ENCODE data around the gene LRFN5. TPM values are rescaled to one million over a fixed set of nuclear protein-coding genes. Genes with fewer than 3 reads are reported as not detected.

Gene LRFN5
- total and polyA plus RNA-seq, 2 of the 8 experiments (the other 6 are each of a cell fraction or from before 2014, with no cell fraction given) = 0.85 to 4.7 TPM

DNA sequence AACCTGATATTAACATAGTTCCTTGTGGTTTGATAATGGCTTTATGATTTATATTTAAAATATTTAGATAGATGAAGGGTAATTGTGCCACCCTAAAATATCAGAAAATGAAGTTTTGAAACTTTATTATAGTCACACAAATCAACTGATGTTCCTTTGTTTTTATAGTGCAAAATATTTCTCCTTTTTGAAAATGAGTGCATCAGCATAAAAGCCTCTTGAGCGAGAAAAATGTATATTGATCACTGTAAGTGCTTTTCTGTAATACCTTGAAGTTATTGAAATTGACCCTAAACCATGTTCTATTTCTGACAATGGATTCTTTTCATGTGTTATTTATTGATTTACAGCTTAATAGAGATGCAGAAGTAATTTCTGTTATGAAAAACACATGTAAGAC, 35.0 kb downstream of the LRFN5 start (continued):
- TF ChIP-seq, protein P1, sequence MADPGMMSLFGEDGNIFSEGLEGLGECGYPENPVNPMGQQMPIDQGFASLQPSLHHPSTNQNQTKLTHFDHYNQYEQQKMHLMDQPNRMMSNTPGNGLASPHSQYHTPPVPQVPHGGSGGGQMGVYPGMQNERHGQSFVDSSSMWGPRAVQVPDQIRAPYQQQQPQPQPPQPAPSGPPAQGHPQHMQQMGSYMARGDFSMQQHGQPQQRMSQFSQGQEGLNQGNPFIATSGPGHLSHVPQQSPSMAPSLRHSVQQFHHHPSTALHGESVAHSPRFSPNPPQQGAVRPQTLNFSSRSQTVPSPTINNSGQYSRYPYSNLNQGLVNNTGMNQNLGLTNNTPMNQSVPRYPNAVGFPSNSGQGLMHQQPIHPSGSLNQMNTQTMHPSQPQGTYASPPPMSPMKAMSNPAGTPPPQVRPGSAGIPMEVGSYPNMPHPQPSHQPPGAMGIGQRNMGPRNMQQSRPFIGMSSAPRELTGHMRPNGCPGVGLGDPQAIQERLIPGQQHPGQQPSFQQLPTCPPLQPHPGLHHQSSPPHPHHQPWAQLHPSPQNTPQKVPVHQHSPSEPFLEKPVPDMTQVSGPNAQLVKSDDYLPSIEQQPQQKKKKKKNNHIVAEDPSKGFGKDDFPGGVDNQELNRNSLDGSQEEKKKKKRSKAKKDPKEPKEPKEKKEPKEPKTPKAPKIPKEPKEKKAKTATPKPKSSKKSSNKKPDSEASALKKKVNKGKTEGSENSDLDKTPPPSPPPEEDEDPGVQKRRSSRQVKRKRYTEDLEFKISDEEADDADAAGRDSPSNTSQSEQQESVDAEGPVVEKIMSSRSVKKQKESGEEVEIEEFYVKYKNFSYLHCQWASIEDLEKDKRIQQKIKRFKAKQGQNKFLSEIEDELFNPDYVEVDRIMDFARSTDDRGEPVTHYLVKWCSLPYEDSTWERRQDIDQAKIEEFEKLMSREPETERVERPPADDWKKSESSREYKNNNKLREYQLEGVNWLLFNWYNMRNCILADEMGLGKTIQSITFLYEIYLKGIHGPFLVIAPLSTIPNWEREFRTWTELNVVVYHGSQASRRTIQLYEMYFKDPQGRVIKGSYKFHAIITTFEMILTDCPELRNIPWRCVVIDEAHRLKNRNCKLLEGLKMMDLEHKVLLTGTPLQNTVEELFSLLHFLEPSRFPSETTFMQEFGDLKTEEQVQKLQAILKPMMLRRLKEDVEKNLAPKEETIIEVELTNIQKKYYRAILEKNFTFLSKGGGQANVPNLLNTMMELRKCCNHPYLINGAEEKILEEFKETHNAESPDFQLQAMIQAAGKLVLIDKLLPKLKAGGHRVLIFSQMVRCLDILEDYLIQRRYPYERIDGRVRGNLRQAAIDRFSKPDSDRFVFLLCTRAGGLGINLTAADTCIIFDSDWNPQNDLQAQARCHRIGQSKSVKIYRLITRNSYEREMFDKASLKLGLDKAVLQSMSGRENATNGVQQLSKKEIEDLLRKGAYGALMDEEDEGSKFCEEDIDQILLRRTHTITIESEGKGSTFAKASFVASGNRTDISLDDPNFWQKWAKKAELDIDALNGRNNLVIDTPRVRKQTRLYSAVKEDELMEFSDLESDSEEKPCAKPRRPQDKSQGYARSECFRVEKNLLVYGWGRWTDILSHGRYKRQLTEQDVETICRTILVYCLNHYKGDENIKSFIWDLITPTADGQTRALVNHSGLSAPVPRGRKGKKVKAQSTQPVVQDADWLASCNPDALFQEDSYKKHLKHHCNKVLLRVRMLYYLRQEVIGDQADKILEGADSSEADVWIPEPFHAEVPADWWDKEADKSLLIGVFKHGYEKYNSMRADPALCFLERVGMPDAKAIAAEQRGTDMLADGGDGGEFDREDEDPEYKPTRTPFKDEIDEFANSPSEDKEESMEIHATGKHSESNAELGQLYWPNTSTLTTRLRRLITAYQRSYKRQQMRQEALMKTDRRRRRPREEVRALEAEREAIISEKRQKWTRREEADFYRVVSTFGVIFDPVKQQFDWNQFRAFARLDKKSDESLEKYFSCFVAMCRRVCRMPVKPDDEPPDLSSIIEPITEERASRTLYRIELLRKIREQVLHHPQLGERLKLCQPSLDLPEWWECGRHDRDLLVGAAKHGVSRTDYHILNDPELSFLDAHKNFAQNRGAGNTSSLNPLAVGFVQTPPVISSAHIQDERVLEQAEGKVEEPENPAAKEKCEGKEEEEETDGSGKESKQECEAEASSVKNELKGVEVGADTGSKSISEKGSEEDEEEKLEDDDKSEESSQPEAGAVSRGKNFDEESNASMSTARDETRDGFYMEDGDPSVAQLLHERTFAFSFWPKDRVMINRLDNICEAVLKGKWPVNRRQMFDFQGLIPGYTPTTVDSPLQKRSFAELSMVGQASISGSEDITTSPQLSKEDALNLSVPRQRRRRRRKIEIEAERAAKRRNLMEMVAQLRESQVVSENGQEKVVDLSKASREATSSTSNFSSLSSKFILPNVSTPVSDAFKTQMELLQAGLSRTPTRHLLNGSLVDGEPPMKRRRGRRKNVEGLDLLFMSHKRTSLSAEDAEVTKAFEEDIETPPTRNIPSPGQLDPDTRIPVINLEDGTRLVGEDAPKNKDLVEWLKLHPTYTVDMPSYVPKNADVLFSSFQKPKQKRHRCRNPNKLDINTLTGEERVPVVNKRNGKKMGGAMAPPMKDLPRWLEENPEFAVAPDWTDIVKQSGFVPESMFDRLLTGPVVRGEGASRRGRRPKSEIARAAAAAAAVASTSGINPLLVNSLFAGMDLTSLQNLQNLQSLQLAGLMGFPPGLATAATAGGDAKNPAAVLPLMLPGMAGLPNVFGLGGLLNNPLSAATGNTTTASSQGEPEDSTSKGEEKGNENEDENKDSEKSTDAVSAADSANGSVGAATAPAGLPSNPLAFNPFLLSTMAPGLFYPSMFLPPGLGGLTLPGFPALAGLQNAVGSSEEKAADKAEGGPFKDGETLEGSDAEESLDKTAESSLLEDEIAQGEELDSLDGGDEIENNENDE (IDR thresholded peaks at IDR 0.05; ENCODE audit: insufficient replicate concordance, low read length) = no peak
- TF ChIP-seq CREB1 (IDR thresholded peaks at IDR 0.05) = no peak
- TF ChIP-seq JUND (IDR thresholded peaks at IDR 0.05; ENCODE audit: low read length) = no peak
- no peak for TF ChIP-seq CEBPB (IDR thresholded peaks at IDR 0.05; ENCODE audit: low read depth, low read length)

Data from H1 (cell line).